Measurements from ENCODE around the gene ABCC8.

DNA sequence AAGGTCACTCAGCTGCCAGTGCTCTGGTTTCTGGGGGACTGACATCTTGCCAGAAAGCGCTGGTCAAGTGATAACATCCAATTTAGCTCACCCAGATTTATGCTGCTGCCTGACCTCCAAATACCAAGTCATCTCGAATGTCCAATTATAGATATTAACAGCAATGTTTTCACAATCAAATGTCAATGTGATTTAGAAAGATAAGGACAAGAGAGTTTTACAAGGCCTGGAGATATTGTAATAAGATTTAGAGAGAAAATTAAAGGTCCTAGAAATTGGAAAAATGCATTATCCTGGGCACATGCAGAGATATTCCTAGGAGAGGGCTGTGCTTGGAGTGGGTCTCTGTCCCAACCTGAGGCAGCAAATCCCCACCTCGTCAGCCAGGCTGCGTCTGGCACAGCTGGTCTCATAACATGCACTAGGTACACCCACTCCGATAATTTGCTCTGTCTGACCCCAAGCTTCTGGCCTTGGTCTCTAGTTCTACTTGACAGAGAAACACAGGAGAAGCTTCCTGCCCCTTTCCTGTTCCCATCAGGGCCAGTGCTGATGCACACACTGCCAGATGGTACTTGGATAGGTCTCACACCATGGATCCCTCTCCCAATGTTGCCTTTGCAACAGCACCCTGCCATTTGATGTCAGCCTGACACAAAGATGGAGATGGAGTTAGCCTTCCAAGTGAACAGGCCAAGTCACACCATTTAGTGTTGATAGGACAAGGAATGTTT is 39.0 kb upstream of the ABCC8 start:
- TF ChIP-seq CTCF (IDR thresholded peaks at IDR 0.05; ENCODE audit: extremely low read depth in 1 of 2, insufficient read depth in 1 of 2, low read depth in 1 of 2, low read length in 2 of 2) (no peak), POLR2A (IDR thresholded peaks at IDR 0.05; ENCODE audit: low read depth, low read length) (no peak)

Measured in endothelial cell of umbilical vein (primary cell).